HFFc6 (cell line): ENCODE data around the gene IMPDH1. TPM values are rescaled to one million over a fixed set of nuclear protein-coding genes. Genes with fewer than 3 reads are reported as not detected.

Source experiments
- DNase-seq: peaks from one replicate; pipeline ENCODE4 v3.0.0-alpha.2; 2018
- H3K27ac Mint-ChIP-seq: 2 replicates; pipeline ENCODE4 v1.8.0; 2020; ENCODE audit warnings: mild to moderate bottlenecking, mixed read lengths
- H3K27me3 Mint-ChIP-seq: 2 replicates; pipeline ENCODE4 v1.8.0; 2021; ENCODE audit warnings: mild to moderate bottlenecking, moderate library complexity, mixed read lengths; ENCODE audit not compliant: insufficient read depth
- H3K36me3 Mint-ChIP-seq: 2 replicates; pipeline ENCODE4 v1.8.0; 2021; ENCODE audit warnings: low read depth, mixed read lengths
- H3K4me1 Mint-ChIP-seq: 2 replicates; pipeline ENCODE4 v1.8.0; 2020; ENCODE audit warnings: low read depth, mixed read lengths
- H3K4me3 Mint-ChIP-seq: 2 replicates; pipeline ENCODE4 v1.8.0; 2020; ENCODE audit warnings: mild to moderate bottlenecking, moderate library complexity, mixed read lengths
- H3K9me3 Mint-ChIP-seq: 2 replicates; pipeline ENCODE4 v1.8.0; 2020; ENCODE audit warnings: mild to moderate bottlenecking, mixed read lengths
- CTCF ChIP-seq: fragments of 200-600 bp; sonication (generic); IDR thresholded peaks from 2 replicates; pipeline ENCODE4 v1.5.0; 2021; ENCODE audit warnings: antibody characterized with exemption, mild to moderate bottlenecking
- total RNA-seq, 6 experiments: library from RNA; stranded (reverse); fragmentation: NEBNext Ultra II Directional; extraction: Animal tissue kit (Norgen Biotek cat#: 25700); gene quantifications; 2 replicates in 1 of 6; 3 replicates in 5 of 6; pipeline ENCODE4 v1.2.3, GENCODE V29; 2021

Gene IMPDH1
- total RNA-seq, 6 experiments from 2014 or later: 81.8 to 107 (median 93.3) TPM

GRCh38 chr7:128353610-128354009, 56.2 kb downstream of the IMPDH1 start:
- Mint-ChIP-seq H3K4me1 (peaks cover 8% of the 10 kb centered on the region; the same call in 1 of the 2 replicates), H3K36me3 (no peaks in the 10 kb centered on the region), H3K27me3 (peaks cover 59% of the 10 kb centered on the region), H3K4me3 (no peak overlapping the region), H3K27ac (no peak overlapping the region), H3K9me3 (no peaks in the 10 kb centered on the region)
- DNase-seq: no peak
- TF ChIP-seq CTCF: no peak

- no peak for TF ChIP-seq CTCF
- no peak overlapping the region for H3K4me3 Mint-ChIP-seq
- H3K27me3 Mint-ChIP-seq: peaks cover 57% of the 10 kb centered on the region
- no peak for DNase-seq
- peaks cover 8% of the 10 kb centered on the region; the same call in 1 of the 2 replicates for H3K4me1 Mint-ChIP-seq
- H3K9me3 Mint-ChIP-seq: no peaks in the 10 kb centered on the region
- H3K27ac Mint-ChIP-seq: no peak overlapping the region
- H3K36me3 Mint-ChIP-seq: no peaks in the 10 kb centered on the region
These were observed 56.6 kb downstream of the IMPDH1 start for GRCh38 chr7:128353189-128353588.

GRCh38 chr7:128352636-128353035, 57.1 kb downstream of the IMPDH1 start:
- H3K4me1 Mint-ChIP-seq: peaks cover 8% of the 10 kb centered on the region; the same call in 1 of the 2 replicates
- H3K4me3 Mint-ChIP-seq: no peak overlapping the region
- peaks cover 52% of the 10 kb centered on the region for H3K27me3 Mint-ChIP-seq
- H3K27ac Mint-ChIP-seq: no peak overlapping the region
- TF ChIP-seq CTCF: no peak
- H3K9me3 Mint-ChIP-seq: no peaks in the 10 kb centered on the region
- H3K36me3 Mint-ChIP-seq: no peaks in the 10 kb centered on the region
- DNase-seq: no peak

GRCh38 chr7:128352153-128352537, 57.6 kb downstream of the IMPDH1 start:
- Mint-ChIP-seq H3K9me3 (no peaks in the 10 kb centered on the region), H3K36me3 (no peaks in the 10 kb centered on the region), H3K27ac (no peak overlapping the region), H3K27me3 (peaks cover 50% of the 10 kb centered on the region), H3K4me3 (no peak overlapping the region), H3K4me1 (peaks cover 5% of the 10 kb centered on the region; the same call in 1 of the 2 replicates)
- peak; percentile 58 for TF ChIP-seq CTCF
- DNase-seq: no peak

GRCh38 chr7:128351296-128352152, 58.3 kb downstream of the IMPDH1 start:
- H3K9me3 Mint-ChIP-seq: no peaks in the 10 kb centered on the region
- DNase-seq: no peak
- H3K27me3 Mint-ChIP-seq: peaks cover 46% of the 10 kb centered on the region
- no peaks in the 10 kb centered on the region for H3K4me1 Mint-ChIP-seq
- no peak for TF ChIP-seq CTCF
- no peaks in the 10 kb centered on the region for H3K36me3 Mint-ChIP-seq
- H3K4me3 Mint-ChIP-seq: no peak overlapping the region
- no peak overlapping the region for H3K27ac Mint-ChIP-seq
